Measurements from ENCODE around the gene TRPM8.

The TRPM8 gene

GRCh38 chr2:233972941-233973575, 55.9 kb downstream of the TRPM8 start:
- FAIRE-seq, result no peak

GRCh38 chr2:233973786-233974185, 56.6 kb downstream of the TRPM8 start:
- FAIRE-seq, result no peak

More at GRCh38 chr2:233972941-233973575, 55.9 kb downstream of the TRPM8 start:
- DNase-seq (ENCODE audit: low spot score), result no peak

GRCh38 chr2:233974530-233975071, 57.4 kb downstream of the TRPM8 start:
- peak; percentile 98 for FAIRE-seq
- peak; percentile 96 for DNase-seq (ENCODE audit: low spot score)

More at GRCh38 chr2:233973786-233974185, 56.6 kb downstream of the TRPM8 start:
- DNase-seq (ENCODE audit: low spot score), result peak; percentile 39

GRCh38 chr2:233976087-233976486, 58.9 kb downstream of the TRPM8 start:
- FAIRE-seq (no peak), DNase-seq (ENCODE audit: low spot score) (no peak)

- FAIRE-seq, result peak; percentile 70
- DNase-seq (ENCODE audit: low spot score), result peak; percentile 54
Measured at GRCh38 chr2:233976690-233977294, 59.6 kb downstream of the TRPM8 start.

- FAIRE-seq, result no peak
Measured at GRCh38 chr2:233977296-233977837, 60.2 kb downstream of the TRPM8 start.

GRCh38 chr2:233979748-233980147, 62.6 kb downstream of the TRPM8 start:
- no peak for DNase-seq (ENCODE audit: low spot score)
- peak; percentile 79 for FAIRE-seq

More at GRCh38 chr2:233977296-233977837, 60.2 kb downstream of the TRPM8 start:
- no peak for DNase-seq (ENCODE audit: low spot score)

GRCh38 chr2:233980955-233981561, 63.9 kb downstream of the TRPM8 start:
- FAIRE-seq (no peak), DNase-seq (ENCODE audit: low spot score) (no peak)

GRCh38 chr2:233981574-233982420, 64.6 kb downstream of the TRPM8 start:
- FAIRE-seq (peak; percentile 90), DNase-seq (ENCODE audit: low spot score) (no peak)

- FAIRE-seq, result no peak
- DNase-seq (ENCODE audit: low spot score), result peak; percentile 74
Measured at GRCh38 chr2:233982421-233983121, 65.4 kb downstream of the TRPM8 start.

- FAIRE-seq (peak; percentile 56), DNase-seq (ENCODE audit: low spot score) (no peak)
Measured at GRCh38 chr2:233983445-233983844, 66.3 kb downstream of the TRPM8 start.

- FAIRE-seq, result no peak
- no peak for DNase-seq (ENCODE audit: low spot score)
Measured at GRCh38 chr2:233988581-233988980, 71.4 kb downstream of the TRPM8 start.

GRCh38 chr2:233989221-233989858, 72.2 kb downstream of the TRPM8 start:
- FAIRE-seq (no peak), DNase-seq (ENCODE audit: low spot score) (no peak)

- no peak for FAIRE-seq
- no peak for DNase-seq (ENCODE audit: low spot score)
Measured at GRCh38 chr2:233990261-233990798, 73.2 kb downstream of the TRPM8 start.

- no peak for DNase-seq (ENCODE audit: low spot score)
- FAIRE-seq, result no peak
Measured at GRCh38 chr2:233991196-233991595, 74.0 kb downstream of the TRPM8 start.

GRCh38 chr2:233992513-233993217, 75.5 kb downstream of the TRPM8 start:
- FAIRE-seq, result no peak
- DNase-seq (ENCODE audit: low spot score), result no peak

GRCh38 chr2:233993461-233993860, 76.3 kb downstream of the TRPM8 start:
- FAIRE-seq, result no peak
- no peak for DNase-seq (ENCODE audit: low spot score)

- FAIRE-seq (no peak), DNase-seq (ENCODE audit: low spot score) (no peak)
Measured at GRCh38 chr2:233994151-233994550, 77.0 kb downstream of the TRPM8 start.

- no peak for DNase-seq (ENCODE audit: low spot score)
- FAIRE-seq, result no peak
Measured at GRCh38 chr2:233996000-233996399, 78.8 kb downstream of the TRPM8 start.
